Lung (tissue), 12 donors: ENCODE results near the gene TSPAN5. TPM values are rescaled to one million over a fixed set of nuclear protein-coding genes. Genes with fewer than 3 reads are reported as not detected.
A peak's percentile ranks its signal among the peaks of the same experiment; 100 is the strongest.

Experiments used
- ATAC-seq: fragments of 200-7000 bp; cut with Tn5 transposase; one replicate; pipeline ENCODE4 v1.9.1; 2020; ENCODE audit warnings: moderate number of reproducible peaks; ENCODE audit not compliant: insufficient read depth, low FRiP score
- DNase-seq, 3 donors: peaks; one replicate each; pipeline ENCODE4 v3.0.0-alpha.2; 2013 to 2017
- H3K27ac ChIP-seq, 2 donors: one replicate each; pipeline ENCODE4 v1.5.1; 2013; ENCODE audit warnings: mild to moderate bottlenecking in 2 of 2, moderate library complexity in 2 of 2, control low read depth in 1 of 2, inconsistent platforms in 1 of 2, low read depth in 1 of 2, low read length in 1 of 2
- H3K27me3 ChIP-seq, 3 donors: one replicate each; pipeline ENCODE4 v1.5.1; 2013; ENCODE audit warnings: low read length in 2 of 3; ENCODE audit not compliant: control insufficient read depth in 3 of 3, insufficient read depth in 3 of 3
- H3K36me3 ChIP-seq, 4 donors: one replicate each; pipeline ENCODE4 v1.5.1; 2013; ENCODE audit warnings: low read length in 4 of 4, mild to moderate bottlenecking in 1 of 4, moderate library complexity in 1 of 4; ENCODE audit not compliant: control insufficient read depth in 4 of 4, insufficient read depth in 4 of 4
- H3K4me1 ChIP-seq, 5 donors: one replicate each; pipeline ENCODE4 v1.5.1; 2013; ENCODE audit warnings: low read length in 5 of 5, mild to moderate bottlenecking in 2 of 5, moderate library complexity in 1 of 5; ENCODE audit not compliant: control insufficient read depth in 5 of 5, insufficient read depth in 5 of 5
- H3K4me3 ChIP-seq: one replicate; pipeline ENCODE4 v1.5.1; 2013; ENCODE audit warnings: mild to moderate bottlenecking, control low read depth, moderate library complexity
- H3K9ac ChIP-seq, 2 donors: one replicate each; pipeline ENCODE4 v1.5.1; 2013; ENCODE audit warnings: low read length in 2 of 2, control low read depth in 1 of 2; ENCODE audit not compliant: insufficient read depth in 1 of 2
- H3K9me3 ChIP-seq, 4 donors: one replicate each; pipeline ENCODE4 v1.5.1; 2013; ENCODE audit warnings: low read length in 3 of 4, mild to moderate bottlenecking in 1 of 4, moderate library complexity in 1 of 4; ENCODE audit not compliant: control insufficient read depth in 4 of 4, insufficient read depth in 3 of 4
- WGBS, 2 donors: extraction: QIAGEN DNeasy Blood & Tissue Kit; methylation state at CpG; one replicate each; pipeline ENCODE4 v1.1.7; 2013; 5-methylcytosine and 5-hydroxymethylcytosine counted together
- polyA plus RNA-seq, 2 donors: library from polyadenylated mRNA; stranded (reverse); fragments of 200-250 nt; gene quantifications; one replicate each; pipeline ENCODE4 v1.2.1, GENCODE V29; 2013
- total RNA-seq, 2 donors: library from RNA; depleted of rRNA in 1 of 2; stranded (reverse); fragments of >200 nt in 1 of 2; gene quantifications; one replicate each; pipeline ENCODE4 v1.2.1, GENCODE V29; 2014 to 2021
- TF ChIP-seq, protein P1 (sequence below): IDR thresholded peaks from 2 replicates; pipeline ENCODE4 v1.5.1; 2012; ENCODE audit warnings: mild to moderate bottlenecking; ENCODE audit errors: control extremely low read depth, extremely low read depth
- donor health status: control.
- donor health status: control.
- donor health status: Bipolar disorder and iron deficiency.
- donor health status: healthy.
- donor health status: DM: yes; HTN: yes; CAD: no.

The TSPAN5 gene
- total and polyA plus RNA-seq, 4 donors = 1.8 to 24.5 (median 6.3) TPM

DNA sequence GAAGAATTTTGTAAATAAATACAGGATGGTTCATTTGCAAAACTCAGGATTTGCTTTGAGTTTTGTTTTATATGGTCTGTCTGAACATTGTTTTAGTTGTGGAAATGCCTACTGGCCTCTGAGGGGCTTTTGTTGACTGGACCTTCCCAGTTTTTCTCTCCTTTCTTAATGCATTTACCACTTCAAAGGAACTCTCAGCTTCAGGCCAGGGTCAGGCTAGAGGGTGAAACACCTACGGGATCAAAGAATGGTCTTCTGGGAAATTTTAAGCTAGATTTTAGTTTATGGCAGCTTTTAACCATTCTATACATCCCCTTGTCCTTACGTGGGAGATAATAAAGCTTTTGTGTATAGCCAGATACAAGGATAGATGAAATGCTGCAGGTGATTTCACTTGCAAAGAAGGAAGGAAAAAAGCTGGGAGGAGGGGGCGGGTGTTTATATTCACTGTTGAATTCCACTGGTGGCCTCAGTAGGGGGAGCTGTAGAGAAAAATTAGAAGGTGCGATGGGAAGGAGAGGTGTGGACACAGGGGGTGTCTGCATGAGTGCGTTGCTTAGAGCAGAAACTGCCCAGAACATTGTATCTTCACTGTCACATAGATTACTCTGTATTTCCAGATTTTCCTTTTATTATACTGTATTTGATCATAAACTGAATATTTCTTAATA lies 151.8 kb downstream of the TSPAN5 start:
- TF ChIP-seq, protein P1, sequence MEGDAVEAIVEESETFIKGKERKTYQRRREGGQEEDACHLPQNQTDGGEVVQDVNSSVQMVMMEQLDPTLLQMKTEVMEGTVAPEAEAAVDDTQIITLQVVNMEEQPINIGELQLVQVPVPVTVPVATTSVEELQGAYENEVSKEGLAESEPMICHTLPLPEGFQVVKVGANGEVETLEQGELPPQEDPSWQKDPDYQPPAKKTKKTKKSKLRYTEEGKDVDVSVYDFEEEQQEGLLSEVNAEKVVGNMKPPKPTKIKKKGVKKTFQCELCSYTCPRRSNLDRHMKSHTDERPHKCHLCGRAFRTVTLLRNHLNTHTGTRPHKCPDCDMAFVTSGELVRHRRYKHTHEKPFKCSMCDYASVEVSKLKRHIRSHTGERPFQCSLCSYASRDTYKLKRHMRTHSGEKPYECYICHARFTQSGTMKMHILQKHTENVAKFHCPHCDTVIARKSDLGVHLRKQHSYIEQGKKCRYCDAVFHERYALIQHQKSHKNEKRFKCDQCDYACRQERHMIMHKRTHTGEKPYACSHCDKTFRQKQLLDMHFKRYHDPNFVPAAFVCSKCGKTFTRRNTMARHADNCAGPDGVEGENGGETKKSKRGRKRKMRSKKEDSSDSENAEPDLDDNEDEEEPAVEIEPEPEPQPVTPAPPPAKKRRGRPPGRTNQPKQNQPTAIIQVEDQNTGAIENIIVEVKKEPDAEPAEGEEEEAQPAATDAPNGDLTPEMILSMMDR = no peak
- ATAC-seq (no peak), DNase-seq (no peak)
- Histone ChIP-seq H3K9ac (no peak overlapping the region), H3K4me3 (no peak overlapping the region), H3K9me3 (no peaks in the 10 kb centered on the region), H3K27ac (no peak overlapping the region), H3K36me3 (no peaks in the 10 kb centered on the region), H3K27me3 (no peaks in the 10 kb centered on the region), H3K4me1 (peaks cover 0 to 27% (median 3%) of the 10 kb centered on the region in 5 donors)
- WGBS, 2 donors = 79 to 84% methylated on average over 5 of the region's 5 CpGs

DNA sequence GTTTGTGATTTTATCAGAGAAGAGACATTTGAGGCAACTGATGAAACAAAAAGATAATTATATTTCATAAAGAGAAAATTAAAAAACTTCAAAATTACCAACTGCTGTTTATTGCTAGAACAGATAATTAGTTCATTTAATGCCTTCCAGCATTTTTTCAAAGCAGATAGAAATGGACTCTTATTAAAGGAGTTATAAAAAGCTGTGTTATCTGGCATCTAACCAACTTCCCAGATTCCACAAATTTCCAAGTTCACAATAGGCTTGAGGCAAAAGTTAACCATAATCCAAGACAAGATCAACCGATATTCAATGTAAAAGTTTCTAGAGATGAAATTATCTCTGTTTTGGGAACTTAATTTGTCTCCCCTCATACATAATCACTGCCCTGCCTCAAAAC lies 152.4 kb downstream of the TSPAN5 start:
- H3K9ac ChIP-seq = no peak overlapping the region
- H3K27ac ChIP-seq = no peak overlapping the region
- no peaks in the 10 kb centered on the region for H3K27me3 ChIP-seq
- TF ChIP-seq, protein P1 = no peak
- ATAC-seq (no peak), DNase-seq (peak in 2 of 3 donors; percentile 46 to 67)
- no peaks in the 10 kb centered on the region for H3K36me3 ChIP-seq
- WGBS, 2 donors = 84 to 93% methylated on average over 1 of the region's 1 CpG
- H3K4me3 ChIP-seq = no peak overlapping the region
- peaks cover 0 to 21% (median 3%) of the 10 kb centered on the region in 5 donors for H3K4me1 ChIP-seq
- no peaks in the 10 kb centered on the region for H3K9me3 ChIP-seq

DNA sequence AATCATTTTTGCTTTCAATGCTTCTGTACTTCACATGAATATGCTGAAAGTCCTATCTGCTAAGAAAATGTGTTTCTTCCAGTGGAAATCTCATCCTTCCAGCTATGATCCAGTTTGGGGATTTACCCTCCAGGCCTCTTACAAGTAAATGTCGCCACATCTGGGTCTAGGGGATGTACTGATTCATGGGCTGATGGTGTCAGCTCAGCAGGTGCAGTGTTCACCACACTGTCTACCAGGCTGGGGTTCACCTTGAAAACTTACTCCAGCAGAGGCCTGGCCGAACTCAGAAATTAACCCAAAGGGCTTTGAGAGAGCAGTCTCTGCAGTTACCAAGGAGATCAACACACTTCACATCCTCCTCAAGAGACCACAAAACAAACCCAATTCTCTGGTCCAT lies 154.3 kb downstream of the TSPAN5 start:
- H3K9ac ChIP-seq = no peak overlapping the region
- H3K4me3 ChIP-seq = no peak overlapping the region
- no peak overlapping the region for H3K27ac ChIP-seq
- WGBS, 2 donors = 93 to 96% methylated on average over 2 of the region's 2 CpGs
- no peaks in the 10 kb centered on the region for H3K36me3 ChIP-seq
- peaks cover 0 to 3% (median 0%) of the 10 kb centered on the region in 5 donors for H3K4me1 ChIP-seq
- ATAC-seq (no peak), DNase-seq (no peak)
- H3K27me3 ChIP-seq = no peaks in the 10 kb centered on the region
- TF ChIP-seq, protein P1 = no peak
- H3K9me3 ChIP-seq = no peaks in the 10 kb centered on the region

DNA sequence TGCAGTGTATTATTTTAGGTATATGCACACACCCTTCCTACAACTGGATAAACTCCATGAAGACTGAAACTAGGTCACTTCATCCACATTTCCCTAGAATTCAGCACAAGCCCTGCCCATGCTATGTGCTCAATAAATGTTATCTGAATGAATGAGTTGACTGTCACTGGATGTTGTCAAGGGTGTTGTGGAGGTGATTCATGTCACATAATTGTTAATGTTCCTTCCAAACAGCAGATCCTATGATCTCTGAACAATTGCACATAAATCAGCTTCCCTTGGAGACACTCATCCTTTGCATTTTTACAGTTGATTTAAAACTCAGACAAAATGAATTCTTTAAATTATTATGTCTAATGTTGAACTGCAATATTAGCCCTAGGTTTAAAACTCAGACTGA lies 154.7 kb downstream of the TSPAN5 start:
- Histone ChIP-seq H3K36me3 (no peaks in the 10 kb centered on the region), H3K4me1 (no peaks in the 10 kb centered on the region), H3K4me3 (no peak overlapping the region), H3K27ac (no peak overlapping the region), H3K9ac (no peak overlapping the region), H3K9me3 (no peaks in the 10 kb centered on the region), H3K27me3 (no peaks in the 10 kb centered on the region)
- TF ChIP-seq, protein P1 = no peak
- ATAC-seq = no peak
- DNase-seq = no peak
